HepG2 (cell line): Measurements from ENCODE around the gene LRRC40. TPM values are rescaled to one million over a fixed set of nuclear protein-coding genes. Genes with fewer than 3 reads are reported as not detected.

Experiments
- ATF4 ChIP-seq, 2 experiments: fragments of 450-650 bp in 1 of 2; sonication (generic) in 1 of 2; formaldehyde crosslinking; IDR thresholded peaks; 2 replicates each; pipeline versions ENCODE4 v1.5.0 to v1.8.0; 2020 to 2022; ENCODE audit warnings: mild to moderate bottlenecking in 1 of 2, missing genetic modification reagents in 1 of 2
- GABPA ChIP-seq, 2 experiments: IDR thresholded peaks; 2 replicates each; pipeline ENCODE4 v1.6.1; 2011 to 2016; ENCODE audit warnings: low read depth in 2 of 2, low read length in 1 of 2, missing biosample characterization in 1 of 2, missing genetic modification characterization in 1 of 2
- HNRNPK ChIP-seq: fragments of 200-400 bp; formaldehyde crosslinking; IDR thresholded peaks from 2 replicates; pipeline ENCODE4 v1.6.1; 2018; ENCODE audit warnings: low read length, low read depth, moderate library complexity, mild to moderate bottlenecking; ENCODE audit not compliant: poor library complexity, severe bottlenecking
- KLF9 ChIP-seq: IDR thresholded peaks from 2 replicates; pipeline ENCODE4 v1.6.1; 2016; ENCODE audit warnings: low read depth
- MIXL1 ChIP-seq: IDR thresholded peaks from 2 replicates; pipeline ENCODE4 v1.6.1; 2016
- PRPF4 ChIP-seq: fragments of 200-400 bp; formaldehyde crosslinking; IDR thresholded peaks from 2 replicates; pipeline ENCODE4 v1.6.1; 2016; ENCODE audit warnings: low read length, low read depth; ENCODE audit not compliant: poor library complexity, severe bottlenecking
- REPIN1 ChIP-seq: sonication (generic); formaldehyde crosslinking; IDR thresholded peaks from 2 replicates; pipeline ENCODE4 v1.8.0; 2022; ENCODE audit warnings: missing genetic modification reagents, low read depth, mild to moderate bottlenecking, borderline replicate concordance
- RNF2 ChIP-seq: fragments of 450-650 bp; conservative IDR thresholded peaks from 2 replicates; pipeline ENCODE4 v1.6.1; 2016; ENCODE audit warnings: low read depth
- RXRA ChIP-seq: sonication (generic); formaldehyde crosslinking; IDR thresholded peaks from 2 replicates; pipeline ENCODE4 v1.5.1; 2020; ENCODE audit warnings: missing genetic modification reagents
- SKI ChIP-seq: fragments of 450-650 bp; IDR thresholded peaks from one replicate; pipeline ENCODE4 v1.6.1; 2018; ENCODE audit warnings: mild to moderate bottlenecking; ENCODE audit not compliant: partially characterized antibody
- SRSF1 ChIP-seq: fragments of 200-400 bp; formaldehyde crosslinking; optimal IDR thresholded peaks from 2 replicates; pipeline ENCODE3; 2017; ENCODE audit warnings: mild to moderate bottlenecking, low read depth, low read length, moderate library complexity
- ZNF10 ChIP-seq: sonication (generic); formaldehyde crosslinking; IDR thresholded peaks from 2 replicates; pipeline ENCODE4 v1.4.0; 2020; ENCODE audit warnings: mild to moderate bottlenecking, low read depth, missing genetic modification reagents, borderline replicate concordance
- ZNF138 ChIP-seq: sonication (generic); formaldehyde crosslinking; IDR thresholded peaks from 2 replicates; pipeline ENCODE4 v1.5.0; 2020; ENCODE audit warnings: mild to moderate bottlenecking, low read depth, missing genetic modification reagents
- ZNF337 ChIP-seq: sonication (generic); formaldehyde crosslinking; IDR thresholded peaks from 2 replicates; pipeline ENCODE4 v1.5.1; 2020; ENCODE audit warnings: missing genetic modification reagents, low read depth, mild to moderate bottlenecking, borderline replicate concordance
- ZNF549 ChIP-seq: sonication (generic); formaldehyde crosslinking; IDR thresholded peaks from 2 replicates; pipeline ENCODE4 v1.5.0; 2020; ENCODE audit warnings: missing genetic modification reagents
- ZNF687 ChIP-seq: sonication (generic); formaldehyde crosslinking; IDR thresholded peaks from 2 replicates; pipeline ENCODE4 v1.5.1; 2020; ENCODE audit warnings: mild to moderate bottlenecking, missing genetic modification reagents, moderate library complexity
- ZNF770 ChIP-seq: sonication (generic); formaldehyde crosslinking; IDR thresholded peaks from 2 replicates; pipeline ENCODE4 v1.5.0; 2020; ENCODE audit warnings: mild to moderate bottlenecking, missing genetic modification reagents
- ZNF775 ChIP-seq: sonication (generic); formaldehyde crosslinking; IDR thresholded peaks from 2 replicates; pipeline ENCODE4 v1.4.0; 2020; ENCODE audit warnings: missing genetic modification reagents, mild to moderate bottlenecking, moderate library complexity, borderline replicate concordance
- ZNF777 ChIP-seq: sonication (generic); formaldehyde crosslinking; IDR thresholded peaks from 2 replicates; pipeline ENCODE4 v1.4.0; 2020; ENCODE audit warnings: missing genetic modification reagents
- ZNF883 ChIP-seq: sonication (generic); formaldehyde crosslinking; IDR thresholded peaks from 2 replicates; pipeline ENCODE4 v1.5.1; 2020; ENCODE audit warnings: mild to moderate bottlenecking, missing genetic modification reagents; ENCODE audit errors: not compliant biosample characterization
- polyA plus RNA-seq, 8 experiments: library from polyadenylated mRNA; depleted of rRNA in 3 of 8; stranded (reverse) in 7 of 8; unstranded in 1 of 8; fragments of >200 nt; fragmentation: Illumina TruSeq in 4 of 8; extraction: Trizol in 4 of 8; gene quantifications; 2 replicates each; pipeline versions ENCODE4 v1.2.1 to v1.2.3, GENCODE V29; 2011 to 2016; ENCODE audit warnings: low read depth in 4 of 8, missing spikeins in 1 of 8, mixed read lengths in 1 of 8; ENCODE audit not compliant: insufficient read depth in 1 of 8
- total RNA-seq, 5 experiments: library from RNA; depleted of rRNA; stranded (reverse); fragments of >200 nt; fragmentation: Illumina TruSeq; extraction: Trizol; gene quantifications; 2 replicates each; pipeline ENCODE4 v1.2.3, GENCODE V29; 2016; ENCODE audit warnings: low read depth in 1 of 5

LRRC40 gene
- total and polyA plus RNA-seq, 2 of the 13 experiments (the other 11 are each of a cell fraction or from before 2014, with no cell fraction given): 10.3 to 32.7 TPM

- TF ChIP-seq PRPF4 (no peak), MIXL1 (CRISPR knock-in tag) (peak; percentile 66), RXRA (CRISPR knock-in tag) (no peak; the same call in 1 of the 2 replicates), ZNF10 (0 out of 2 replicates have a peak, but pooled peaks have one; percentile 28), ZNF775 (no peak), KLF9 (CRISPR knock-in tag) (no peak), SRSF1 (no peak), ZNF777 (CRISPR knock-in tag) (peak; percentile 64; the same call in 1 of the 2 replicates), ZNF549 (CRISPR knock-in tag) (no peak; the same call in 1 of the 2 replicates), ATF4 (CRISPR knock-in tag; IDR thresholded peaks at IDR 0.05) (0 out of 4 replicates have a peak, but pooled peaks of 1 of the 2 experiments have one; percentile 36), ZNF138 (CRISPR knock-in tag) (0 out of 2 replicates have a peak, but pooled peaks have one; percentile 36), ZNF687 (CRISPR knock-in tag) (peak; percentile 93), REPIN1 (CRISPR knock-in tag) (peak; percentile 98), ZNF337 (no peak), ZNF883 (CRISPR knock-in tag) (peak; percentile 72), ZNF770 (CRISPR knock-in tag) (peak; percentile 73), SKI (peak; percentile 56), GABPA (IDR thresholded peaks at IDR 0.05; ENCODE audit: low read depth, low read length) (no peak), GABPA (CRISPR knock-in tag; IDR thresholded peaks at IDR 0.05; ENCODE audit: low read depth) (peak; percentile 77), RNF2 (0 out of 2 replicates have a peak, but pooled peaks have one; percentile 21), HNRNPK (no peak)
These were observed at the start of gene LRRC40 (continued) for GRCh38 chr1:70205434-70206118.
